CD4-positive, alpha-beta T cell (primary cell): ENCODE data around the gene HS2ST1. TPM values are rescaled to one million over a fixed set of nuclear protein-coding genes. Genes with fewer than 3 reads are reported as not detected.

Experiments
- ATAC-seq: fragments of 200-7000 bp; cut with Tn5 transposase; one replicate; pipeline ENCODE4 v1.10.0; 2022; ENCODE audit warnings: mild to moderate bottlenecking; ENCODE audit not compliant: poor library complexity
- CTCF ChIA-PET: fragments of 350-600 bp; sonication (Branson Sonifier 250); formaldehyde crosslinking; loops from one replicate; lab custom pipeline; 2021; ENCODE audit warnings: antibody characterized with exemption, inconsistent platforms; lab: Charles Lee
- POLR2A ChIA-PET: fragments of 350-600 bp; sonication (Branson Sonifier 250); formaldehyde crosslinking; loops from one replicate; lab custom pipeline; 2021; ENCODE audit warnings: antibody characterized with exemption, inconsistent platforms; lab: Charles Lee
- DNase-seq, 14 experiments: peaks; one replicate each; pipeline ENCODE4 v3.0.0-alpha.2; 2013 to 2020; ENCODE audit warnings: mixed read lengths in 2 of 14
- H3K27ac ChIP-seq, 2 donors: one replicate each; pipeline versions ENCODE4 v1.5.1 to v1.7.0; 2013; ENCODE audit warnings: low read length in 2 of 2, low read depth in 1 of 2, mild to moderate bottlenecking in 1 of 2
- H3K27me3 ChIP-seq, 2 experiments: 1 replicate in 1 of 2; 2 replicates in 1 of 2; pipeline versions ENCODE4 v1.6.1 to v1.7.0; 2013; ENCODE audit warnings: low read length in 2 of 2, control low read depth in 1 of 2, mild to moderate bottlenecking in 1 of 2, moderate library complexity in 1 of 2; ENCODE audit not compliant: insufficient read depth in 2 of 2, control insufficient read depth in 1 of 2
- H3K36me3 ChIP-seq: one replicate; pipeline ENCODE4 v1.6.1; 2013; ENCODE audit warnings: low read length, control low read depth; ENCODE audit not compliant: insufficient read depth
- H3K4me1 ChIP-seq: one replicate; pipeline ENCODE4 v1.6.1; 2013; ENCODE audit warnings: low read length, control low read depth; ENCODE audit not compliant: insufficient read depth
- H3K4me3 ChIP-seq: one replicate; pipeline ENCODE4 v1.5.1; 2013; ENCODE audit warnings: mild to moderate bottlenecking, low read length, moderate library complexity
- H3K9me3 ChIP-seq, 2 experiments: 1 replicate in 1 of 2; 2 replicates in 1 of 2; pipeline versions ENCODE4 v1.6.1 to v1.7.0; 2013; ENCODE audit warnings: low read length in 2 of 2, mild to moderate bottlenecking in 2 of 2, control low read depth in 1 of 2, moderate library complexity in 1 of 2; ENCODE audit not compliant: control insufficient read depth in 1 of 2, insufficient read depth in 1 of 2
- H3K27ac Mint-ChIP-seq: one replicate; pipeline ENCODE4 v1.8.0; 2020; ENCODE audit warnings: mixed read lengths
- H3K27me3 Mint-ChIP-seq: one replicate; pipeline ENCODE4 v1.8.0; 2021; ENCODE audit warnings: mixed read lengths
- H3K36me3 Mint-ChIP-seq: one replicate; pipeline ENCODE4 v1.8.0; 2021; ENCODE audit warnings: low read depth, mixed read lengths
- H3K4me1 Mint-ChIP-seq: one replicate; pipeline ENCODE4 v1.8.0; 2021; ENCODE audit warnings: low read depth, mixed read lengths
- H3K4me3 Mint-ChIP-seq: one replicate; pipeline ENCODE4 v1.8.0; 2020; ENCODE audit warnings: mild to moderate bottlenecking, mixed read lengths
- H3K9me3 Mint-ChIP-seq: one replicate; pipeline ENCODE4 v1.8.0; 2020; ENCODE audit warnings: mixed read lengths
- intact Hi-C, 2 experiments: fragments of 100-400 bp; cut with DNase I in 1 of 2; cut with micrococcal nuclease in 1 of 2; formaldehyde crosslinking; loops; one replicate each; pipeline versions ENCODE4 v1.15.1 to v1.9.0; 2023 to 2025; cut with DNase I, micrococcal nuclease
- total RNA-seq, 174 experiments: library from RNA in 2 of 174; stranded (reverse) in 2 of 174; gene quantifications; one replicate each; pipeline ENCODE4 v1.2.3 and lab custom pipeline; 2021 to 2026
- TF ChIP-seq, protein P1 (sequence below): fragments of 200-600 bp; IDR thresholded peaks from one replicate; pipeline ENCODE4 v1.8.0; 2022; ENCODE audit warnings: antibody characterized with exemption, mild to moderate bottlenecking

HS2ST1 gene
- total RNA-seq, 2 experiments from 2014 or later: 6.7 to 6.9 TPM

DNA sequence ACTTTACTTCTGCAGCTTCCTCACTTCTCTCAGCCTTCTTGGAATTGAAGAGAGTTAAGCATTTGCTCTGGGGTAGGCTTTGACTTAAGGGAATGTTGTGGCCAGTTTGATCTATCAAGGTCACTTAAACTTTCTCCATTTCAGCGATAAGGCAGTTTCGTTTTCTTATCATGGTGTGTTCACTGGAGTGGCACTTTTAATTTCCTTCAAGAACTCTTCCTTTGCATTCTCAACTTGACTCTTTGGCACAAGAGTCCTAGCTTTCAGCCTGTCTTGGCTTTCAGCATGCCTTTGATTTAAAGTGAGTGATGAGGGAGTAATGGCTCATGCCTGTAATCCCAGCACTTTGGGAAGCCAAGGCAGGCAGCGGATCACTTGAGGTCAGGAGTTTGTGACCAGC is 38.7 kb downstream of the HS2ST1 start:
- Mint-ChIP-seq H3K27ac (no peak overlapping the region), H3K4me3 (no peak overlapping the region), H3K36me3 (no peaks in the 10 kb centered on the region), H3K4me1 (peaks cover 25% of the 10 kb centered on the region), H3K9me3 (no peaks in the 10 kb centered on the region), H3K27me3 (no peaks in the 10 kb centered on the region)
- H3K4me3 ChIP-seq: no peak overlapping the region
- ChIA-PET CTCF (no interaction called here), POLR2A (no interaction called here)
- no peaks in the 10 kb centered on the region for H3K9me3 ChIP-seq
- H3K27me3 ChIP-seq: no peaks in the 10 kb centered on the region
- intact Hi-C loops: no loop called here
- H3K36me3 ChIP-seq: no peaks in the 10 kb centered on the region
- no peaks in the 10 kb centered on the region for H3K4me1 ChIP-seq
- no peak for DNase-seq
- TF ChIP-seq, protein P1, sequence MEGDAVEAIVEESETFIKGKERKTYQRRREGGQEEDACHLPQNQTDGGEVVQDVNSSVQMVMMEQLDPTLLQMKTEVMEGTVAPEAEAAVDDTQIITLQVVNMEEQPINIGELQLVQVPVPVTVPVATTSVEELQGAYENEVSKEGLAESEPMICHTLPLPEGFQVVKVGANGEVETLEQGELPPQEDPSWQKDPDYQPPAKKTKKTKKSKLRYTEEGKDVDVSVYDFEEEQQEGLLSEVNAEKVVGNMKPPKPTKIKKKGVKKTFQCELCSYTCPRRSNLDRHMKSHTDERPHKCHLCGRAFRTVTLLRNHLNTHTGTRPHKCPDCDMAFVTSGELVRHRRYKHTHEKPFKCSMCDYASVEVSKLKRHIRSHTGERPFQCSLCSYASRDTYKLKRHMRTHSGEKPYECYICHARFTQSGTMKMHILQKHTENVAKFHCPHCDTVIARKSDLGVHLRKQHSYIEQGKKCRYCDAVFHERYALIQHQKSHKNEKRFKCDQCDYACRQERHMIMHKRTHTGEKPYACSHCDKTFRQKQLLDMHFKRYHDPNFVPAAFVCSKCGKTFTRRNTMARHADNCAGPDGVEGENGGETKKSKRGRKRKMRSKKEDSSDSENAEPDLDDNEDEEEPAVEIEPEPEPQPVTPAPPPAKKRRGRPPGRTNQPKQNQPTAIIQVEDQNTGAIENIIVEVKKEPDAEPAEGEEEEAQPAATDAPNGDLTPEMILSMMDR: no peak
- no peak overlapping the region for H3K27ac ChIP-seq
- no peak for ATAC-seq

DNA sequence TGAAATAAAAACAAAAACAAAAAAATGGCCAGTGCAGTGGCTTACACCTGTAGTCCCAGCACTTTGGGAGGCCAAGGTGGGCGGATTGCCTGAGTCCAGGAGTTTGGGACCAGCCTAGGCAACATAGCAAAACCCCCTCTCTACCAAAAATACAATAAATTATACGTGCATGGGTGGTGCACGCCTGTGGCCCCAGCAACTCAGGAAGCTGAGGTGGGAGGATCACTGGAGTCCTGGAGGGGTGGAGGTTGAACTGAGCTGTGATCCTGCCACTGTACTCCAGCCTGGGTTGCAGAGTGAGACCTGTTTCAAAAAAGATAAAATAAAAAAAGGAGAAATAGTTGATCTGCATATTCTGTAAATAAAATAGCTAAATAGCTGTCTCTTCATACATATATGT is 41.2 kb downstream of the HS2ST1 start:
- Histone ChIP-seq H3K27ac (no peak overlapping the region), H3K27me3 (no peaks in the 10 kb centered on the region), H3K36me3 (no peaks in the 10 kb centered on the region), H3K4me1 (no peaks in the 10 kb centered on the region), H3K9me3 (no peaks in the 10 kb centered on the region), H3K4me3 (no peak overlapping the region)
- Mint-ChIP-seq H3K27me3 (no peaks in the 10 kb centered on the region), H3K36me3 (no peaks in the 10 kb centered on the region), H3K4me3 (no peak overlapping the region), H3K27ac (no peak overlapping the region), H3K4me1 (peaks cover 18% of the 10 kb centered on the region), H3K9me3 (no peaks in the 10 kb centered on the region)
- POLR2A ChIA-PET: no interaction called here
- no peak for DNase-seq
- TF ChIP-seq, protein P1: no peak
- intact Hi-C loops: no loop called here
- ATAC-seq: no peak
- CTCF ChIA-PET: no interaction called here

DNA sequence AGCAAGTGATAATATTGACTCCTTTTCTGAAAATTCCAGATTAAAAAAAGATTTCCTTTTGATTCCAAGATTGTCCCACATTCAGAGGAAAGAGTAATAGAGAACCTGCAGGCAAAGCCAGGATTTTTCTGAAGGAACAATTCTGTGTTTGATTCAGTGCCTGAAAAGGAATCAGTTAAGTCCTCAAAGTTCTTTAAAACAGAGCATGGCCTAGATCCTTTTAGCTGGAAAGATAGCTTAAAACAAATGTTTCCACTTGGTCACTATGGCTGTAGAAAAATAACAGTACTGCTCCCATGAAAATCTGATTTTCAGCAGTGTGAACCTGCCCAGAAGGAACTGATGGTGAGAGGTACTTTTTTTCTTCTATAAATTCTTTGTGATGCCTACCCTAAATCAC is 41.8 kb downstream of the HS2ST1 start:
- ChIA-PET POLR2A (no interaction called here), CTCF (no interaction called here)
- Mint-ChIP-seq H3K27me3 (no peaks in the 10 kb centered on the region), H3K4me3 (no peak overlapping the region), H3K9me3 (no peaks in the 10 kb centered on the region), H3K27ac (no peak overlapping the region), H3K36me3 (no peaks in the 10 kb centered on the region), H3K4me1 (peaks cover 14% of the 10 kb centered on the region)
- intact Hi-C loops: no loop called here
- no peak overlapping the region for H3K4me3 ChIP-seq
- no peak overlapping the region for H3K27ac ChIP-seq
- TF ChIP-seq, protein P1: no peak
- no peaks in the 10 kb centered on the region for H3K9me3 ChIP-seq
- no peaks in the 10 kb centered on the region for H3K27me3 ChIP-seq
- H3K36me3 ChIP-seq: no peaks in the 10 kb centered on the region
- no peaks in the 10 kb centered on the region for H3K4me1 ChIP-seq
- no peak for ATAC-seq
- DNase-seq: no peak
